ENCODE results near the gene RASA2. TPM values are rescaled to one million over a fixed set of nuclear protein-coding genes. Genes with fewer than 3 reads are reported as not detected.

The RASA2 gene
- total and polyA plus RNA-seq, 2 of the 8 experiments (the other 6 are each of a cell fraction or from before 2014, with no cell fraction given), result 3.5 to 15.9 TPM

DNA sequence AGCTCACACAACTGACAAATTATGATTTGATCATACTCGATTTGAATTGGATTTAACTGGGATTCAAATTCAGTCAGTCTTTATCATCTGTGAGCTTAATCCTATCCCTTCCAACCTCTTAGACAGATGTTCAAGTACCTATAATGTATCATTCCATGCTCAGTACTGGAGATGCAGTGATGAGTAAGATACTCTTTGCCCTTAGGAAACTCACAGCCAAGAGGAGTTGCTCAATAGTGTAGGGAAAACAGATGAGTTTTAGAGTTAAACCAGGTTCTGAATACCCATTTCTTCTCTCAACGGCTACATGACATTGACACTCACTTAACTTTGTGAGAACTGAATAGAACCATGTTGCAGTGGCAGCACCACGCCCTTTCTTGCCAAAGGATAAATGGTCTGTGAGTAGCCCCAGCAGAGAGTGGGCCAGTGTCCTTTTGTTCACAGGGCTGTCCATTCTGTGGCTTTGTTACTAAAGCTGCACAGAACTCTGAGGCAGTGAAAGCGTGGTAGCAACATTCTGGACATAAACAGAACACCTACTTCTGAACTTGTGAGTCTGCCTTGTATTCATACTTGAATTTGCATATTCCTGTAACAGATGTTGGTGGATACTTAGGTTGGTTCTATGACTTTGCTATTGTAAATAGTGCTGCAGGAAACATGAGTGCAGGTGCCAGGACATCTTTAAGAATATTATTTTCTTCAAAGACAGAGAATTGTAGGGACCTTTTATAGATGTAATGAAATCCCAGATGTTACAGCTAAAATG lies 91.6 kb downstream of the RASA2 start (continued):
- TF ChIP-seq, protein P1, sequence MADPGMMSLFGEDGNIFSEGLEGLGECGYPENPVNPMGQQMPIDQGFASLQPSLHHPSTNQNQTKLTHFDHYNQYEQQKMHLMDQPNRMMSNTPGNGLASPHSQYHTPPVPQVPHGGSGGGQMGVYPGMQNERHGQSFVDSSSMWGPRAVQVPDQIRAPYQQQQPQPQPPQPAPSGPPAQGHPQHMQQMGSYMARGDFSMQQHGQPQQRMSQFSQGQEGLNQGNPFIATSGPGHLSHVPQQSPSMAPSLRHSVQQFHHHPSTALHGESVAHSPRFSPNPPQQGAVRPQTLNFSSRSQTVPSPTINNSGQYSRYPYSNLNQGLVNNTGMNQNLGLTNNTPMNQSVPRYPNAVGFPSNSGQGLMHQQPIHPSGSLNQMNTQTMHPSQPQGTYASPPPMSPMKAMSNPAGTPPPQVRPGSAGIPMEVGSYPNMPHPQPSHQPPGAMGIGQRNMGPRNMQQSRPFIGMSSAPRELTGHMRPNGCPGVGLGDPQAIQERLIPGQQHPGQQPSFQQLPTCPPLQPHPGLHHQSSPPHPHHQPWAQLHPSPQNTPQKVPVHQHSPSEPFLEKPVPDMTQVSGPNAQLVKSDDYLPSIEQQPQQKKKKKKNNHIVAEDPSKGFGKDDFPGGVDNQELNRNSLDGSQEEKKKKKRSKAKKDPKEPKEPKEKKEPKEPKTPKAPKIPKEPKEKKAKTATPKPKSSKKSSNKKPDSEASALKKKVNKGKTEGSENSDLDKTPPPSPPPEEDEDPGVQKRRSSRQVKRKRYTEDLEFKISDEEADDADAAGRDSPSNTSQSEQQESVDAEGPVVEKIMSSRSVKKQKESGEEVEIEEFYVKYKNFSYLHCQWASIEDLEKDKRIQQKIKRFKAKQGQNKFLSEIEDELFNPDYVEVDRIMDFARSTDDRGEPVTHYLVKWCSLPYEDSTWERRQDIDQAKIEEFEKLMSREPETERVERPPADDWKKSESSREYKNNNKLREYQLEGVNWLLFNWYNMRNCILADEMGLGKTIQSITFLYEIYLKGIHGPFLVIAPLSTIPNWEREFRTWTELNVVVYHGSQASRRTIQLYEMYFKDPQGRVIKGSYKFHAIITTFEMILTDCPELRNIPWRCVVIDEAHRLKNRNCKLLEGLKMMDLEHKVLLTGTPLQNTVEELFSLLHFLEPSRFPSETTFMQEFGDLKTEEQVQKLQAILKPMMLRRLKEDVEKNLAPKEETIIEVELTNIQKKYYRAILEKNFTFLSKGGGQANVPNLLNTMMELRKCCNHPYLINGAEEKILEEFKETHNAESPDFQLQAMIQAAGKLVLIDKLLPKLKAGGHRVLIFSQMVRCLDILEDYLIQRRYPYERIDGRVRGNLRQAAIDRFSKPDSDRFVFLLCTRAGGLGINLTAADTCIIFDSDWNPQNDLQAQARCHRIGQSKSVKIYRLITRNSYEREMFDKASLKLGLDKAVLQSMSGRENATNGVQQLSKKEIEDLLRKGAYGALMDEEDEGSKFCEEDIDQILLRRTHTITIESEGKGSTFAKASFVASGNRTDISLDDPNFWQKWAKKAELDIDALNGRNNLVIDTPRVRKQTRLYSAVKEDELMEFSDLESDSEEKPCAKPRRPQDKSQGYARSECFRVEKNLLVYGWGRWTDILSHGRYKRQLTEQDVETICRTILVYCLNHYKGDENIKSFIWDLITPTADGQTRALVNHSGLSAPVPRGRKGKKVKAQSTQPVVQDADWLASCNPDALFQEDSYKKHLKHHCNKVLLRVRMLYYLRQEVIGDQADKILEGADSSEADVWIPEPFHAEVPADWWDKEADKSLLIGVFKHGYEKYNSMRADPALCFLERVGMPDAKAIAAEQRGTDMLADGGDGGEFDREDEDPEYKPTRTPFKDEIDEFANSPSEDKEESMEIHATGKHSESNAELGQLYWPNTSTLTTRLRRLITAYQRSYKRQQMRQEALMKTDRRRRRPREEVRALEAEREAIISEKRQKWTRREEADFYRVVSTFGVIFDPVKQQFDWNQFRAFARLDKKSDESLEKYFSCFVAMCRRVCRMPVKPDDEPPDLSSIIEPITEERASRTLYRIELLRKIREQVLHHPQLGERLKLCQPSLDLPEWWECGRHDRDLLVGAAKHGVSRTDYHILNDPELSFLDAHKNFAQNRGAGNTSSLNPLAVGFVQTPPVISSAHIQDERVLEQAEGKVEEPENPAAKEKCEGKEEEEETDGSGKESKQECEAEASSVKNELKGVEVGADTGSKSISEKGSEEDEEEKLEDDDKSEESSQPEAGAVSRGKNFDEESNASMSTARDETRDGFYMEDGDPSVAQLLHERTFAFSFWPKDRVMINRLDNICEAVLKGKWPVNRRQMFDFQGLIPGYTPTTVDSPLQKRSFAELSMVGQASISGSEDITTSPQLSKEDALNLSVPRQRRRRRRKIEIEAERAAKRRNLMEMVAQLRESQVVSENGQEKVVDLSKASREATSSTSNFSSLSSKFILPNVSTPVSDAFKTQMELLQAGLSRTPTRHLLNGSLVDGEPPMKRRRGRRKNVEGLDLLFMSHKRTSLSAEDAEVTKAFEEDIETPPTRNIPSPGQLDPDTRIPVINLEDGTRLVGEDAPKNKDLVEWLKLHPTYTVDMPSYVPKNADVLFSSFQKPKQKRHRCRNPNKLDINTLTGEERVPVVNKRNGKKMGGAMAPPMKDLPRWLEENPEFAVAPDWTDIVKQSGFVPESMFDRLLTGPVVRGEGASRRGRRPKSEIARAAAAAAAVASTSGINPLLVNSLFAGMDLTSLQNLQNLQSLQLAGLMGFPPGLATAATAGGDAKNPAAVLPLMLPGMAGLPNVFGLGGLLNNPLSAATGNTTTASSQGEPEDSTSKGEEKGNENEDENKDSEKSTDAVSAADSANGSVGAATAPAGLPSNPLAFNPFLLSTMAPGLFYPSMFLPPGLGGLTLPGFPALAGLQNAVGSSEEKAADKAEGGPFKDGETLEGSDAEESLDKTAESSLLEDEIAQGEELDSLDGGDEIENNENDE (IDR thresholded peaks at IDR 0.05; ENCODE audit: insufficient replicate concordance, low read length), result no peak
- TF ChIP-seq, protein P2, sequence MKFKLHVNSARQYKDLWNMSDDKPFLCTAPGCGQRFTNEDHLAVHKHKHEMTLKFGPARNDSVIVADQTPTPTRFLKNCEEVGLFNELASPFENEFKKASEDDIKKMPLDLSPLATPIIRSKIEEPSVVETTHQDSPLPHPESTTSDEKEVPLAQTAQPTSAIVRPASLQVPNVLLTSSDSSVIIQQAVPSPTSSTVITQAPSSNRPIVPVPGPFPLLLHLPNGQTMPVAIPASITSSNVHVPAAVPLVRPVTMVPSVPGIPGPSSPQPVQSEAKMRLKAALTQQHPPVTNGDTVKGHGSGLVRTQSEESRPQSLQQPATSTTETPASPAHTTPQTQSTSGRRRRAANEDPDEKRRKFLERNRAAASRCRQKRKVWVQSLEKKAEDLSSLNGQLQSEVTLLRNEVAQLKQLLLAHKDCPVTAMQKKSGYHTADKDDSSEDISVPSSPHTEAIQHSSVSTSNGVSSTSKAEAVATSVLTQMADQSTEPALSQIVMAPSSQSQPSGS (IDR thresholded peaks at IDR 0.05; ENCODE audit: low read length), result no peak
- TF ChIP-seq HDAC2 (IDR thresholded peaks at IDR 0.05; ENCODE audit: borderline replicate concordance in 1 of 2, low read depth in 2 of 2, low read length in 2 of 2) (no peak), BCL11A (IDR thresholded peaks at IDR 0.05; ENCODE audit: low read depth in 2 of 2, low read length in 2 of 2) (no peak), TAF7 (optimal IDR thresholded peaks at IDR 0.05; ENCODE audit: borderline replicate concordance, low read depth, low read length) (no peak), SIN3A (conservative IDR thresholded peaks at IDR 0.05 in 1 of 2, IDR thresholded peaks at IDR 0.05 in 1 of 2; ENCODE audit: low read depth in 1 of 2, low read length in 2 of 2) (no peak), NANOG (IDR thresholded peaks at IDR 0.05; ENCODE audit: insufficient read depth, low read depth, low read length, poor library complexity, severe bottlenecking) (no peak)

Data from H1 (cell line).